Ishikawa (cell line): ENCODE data around the gene ARHGEF19.

Experiments used
- CREB1 ChIP-seq: IDR thresholded peaks from 2 replicates; pipeline ENCODE4 v1.6.1; 2012; ENCODE audit warnings: low read depth
- EGR1 ChIP-seq: IDR thresholded peaks from 2 replicates; pipeline ENCODE4 v1.6.1; 2012
- EP300 ChIP-seq: IDR thresholded peaks from 2 replicates; pipeline ENCODE4 v1.6.1; 2012; ENCODE audit warnings: borderline replicate concordance
- FOXM1 ChIP-seq: IDR thresholded peaks from 2 replicates; pipeline ENCODE4 v1.6.1; 2012; ENCODE audit warnings: low read depth, borderline replicate concordance
- NFIC ChIP-seq: IDR thresholded peaks from 2 replicates; pipeline ENCODE4 v1.6.1; 2012
- TAF1 ChIP-seq: IDR thresholded peaks from 2 replicates; pipeline ENCODE4 v1.6.1; 2012; ENCODE audit warnings: low read depth, mild to moderate bottlenecking
- USF1 ChIP-seq: IDR thresholded peaks from 2 replicates; pipeline ENCODE4 v1.6.1; 2012
- YY1 ChIP-seq: IDR thresholded peaks from 2 replicates; pipeline ENCODE4 v1.6.1; 2012; ENCODE audit warnings: low read depth
- ZBTB7A ChIP-seq: IDR thresholded peaks from 2 replicates; pipeline ENCODE4 v1.6.1; 2012; ENCODE audit warnings: low read depth
- TF ChIP-seq, protein P1 (sequence below): IDR thresholded peaks from 2 replicates; pipeline ENCODE4 v1.6.1; 2012; ENCODE audit warnings: low read depth, mild to moderate bottlenecking
- TF ChIP-seq, protein P2 (sequence below): IDR thresholded peaks from 2 replicates; pipeline ENCODE4 v1.6.1; 2012

DNA sequence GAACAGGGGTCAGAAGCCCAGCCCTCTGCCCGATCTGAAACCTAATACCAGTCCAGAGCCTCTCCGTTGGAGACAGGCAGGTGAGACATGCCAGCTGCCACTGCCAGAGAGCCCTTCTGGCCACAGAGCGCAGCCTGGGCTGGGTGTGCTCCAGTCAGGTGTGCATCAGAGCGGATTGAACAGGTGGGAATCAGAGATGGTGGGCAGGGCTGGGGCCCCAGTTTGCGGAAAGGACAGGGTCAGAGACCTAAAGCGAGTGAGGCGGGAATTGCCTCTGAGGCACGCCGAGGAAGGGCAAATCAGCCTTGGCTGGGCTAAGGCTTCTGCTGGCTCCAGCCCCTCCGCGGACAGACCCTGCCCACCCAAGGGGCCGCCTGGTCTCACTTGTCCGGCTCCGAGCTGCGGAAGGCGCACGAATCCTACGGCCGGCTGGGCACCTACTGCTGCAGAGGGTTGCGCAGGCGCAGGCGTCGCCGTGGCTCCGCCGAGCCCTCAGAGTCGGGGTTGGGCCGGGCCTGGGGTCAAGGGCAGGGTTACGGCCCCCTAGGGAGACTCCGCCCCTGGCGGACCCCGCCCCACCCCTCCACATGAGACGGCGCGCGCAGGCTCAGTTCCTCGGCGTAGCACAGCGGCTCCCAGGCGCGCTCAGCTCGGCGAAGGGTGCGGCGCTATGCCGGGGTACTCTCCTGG is 14.2 kb upstream of the ARHGEF19 start:
- TF ChIP-seq CREB1, result no peak
- TF ChIP-seq EGR1, result no peak
- no peak for TF ChIP-seq USF1
- TF ChIP-seq EP300, result no peak
- TF ChIP-seq TAF1, result no peak
- TF ChIP-seq FOXM1, result no peak
- TF ChIP-seq, protein P1, sequence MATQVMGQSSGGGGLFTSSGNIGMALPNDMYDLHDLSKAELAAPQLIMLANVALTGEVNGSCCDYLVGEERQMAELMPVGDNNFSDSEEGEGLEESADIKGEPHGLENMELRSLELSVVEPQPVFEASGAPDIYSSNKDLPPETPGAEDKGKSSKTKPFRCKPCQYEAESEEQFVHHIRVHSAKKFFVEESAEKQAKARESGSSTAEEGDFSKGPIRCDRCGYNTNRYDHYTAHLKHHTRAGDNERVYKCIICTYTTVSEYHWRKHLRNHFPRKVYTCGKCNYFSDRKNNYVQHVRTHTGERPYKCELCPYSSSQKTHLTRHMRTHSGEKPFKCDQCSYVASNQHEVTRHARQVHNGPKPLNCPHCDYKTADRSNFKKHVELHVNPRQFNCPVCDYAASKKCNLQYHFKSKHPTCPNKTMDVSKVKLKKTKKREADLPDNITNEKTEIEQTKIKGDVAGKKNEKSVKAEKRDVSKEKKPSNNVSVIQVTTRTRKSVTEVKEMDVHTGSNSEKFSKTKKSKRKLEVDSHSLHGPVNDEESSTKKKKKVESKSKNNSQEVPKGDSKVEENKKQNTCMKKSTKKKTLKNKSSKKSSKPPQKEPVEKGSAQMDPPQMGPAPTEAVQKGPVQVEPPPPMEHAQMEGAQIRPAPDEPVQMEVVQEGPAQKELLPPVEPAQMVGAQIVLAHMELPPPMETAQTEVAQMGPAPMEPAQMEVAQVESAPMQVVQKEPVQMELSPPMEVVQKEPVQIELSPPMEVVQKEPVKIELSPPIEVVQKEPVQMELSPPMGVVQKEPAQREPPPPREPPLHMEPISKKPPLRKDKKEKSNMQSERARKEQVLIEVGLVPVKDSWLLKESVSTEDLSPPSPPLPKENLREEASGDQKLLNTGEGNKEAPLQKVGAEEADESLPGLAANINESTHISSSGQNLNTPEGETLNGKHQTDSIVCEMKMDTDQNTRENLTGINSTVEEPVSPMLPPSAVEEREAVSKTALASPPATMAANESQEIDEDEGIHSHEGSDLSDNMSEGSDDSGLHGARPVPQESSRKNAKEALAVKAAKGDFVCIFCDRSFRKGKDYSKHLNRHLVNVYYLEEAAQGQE, result no peak
- no peak for TF ChIP-seq NFIC
- TF ChIP-seq, protein P2, sequence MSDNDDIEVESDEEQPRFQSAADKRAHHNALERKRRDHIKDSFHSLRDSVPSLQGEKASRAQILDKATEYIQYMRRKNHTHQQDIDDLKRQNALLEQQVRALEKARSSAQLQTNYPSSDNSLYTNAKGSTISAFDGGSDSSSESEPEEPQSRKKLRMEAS, result no peak
- TF ChIP-seq ZBTB7A, result no peak
- TF ChIP-seq YY1, result no peak
